ENCODE results near the gene MRPL58.
A peak's percentile ranks its signal among the peaks of the same experiment; 100 is the strongest.

- TF ChIP-seq CTCF (IDR thresholded peaks at IDR 0.05) (no peak), POLR2AphosphoS5 (IDR thresholded peaks at IDR 0.05; ENCODE audit: low read depth, low read length) (peak; percentile 91), TCF7L2 (IDR thresholded peaks at IDR 0.05; ENCODE audit: low read depth, low read length) (no peak), SIN3A (IDR thresholded peaks at IDR 0.05; ENCODE audit: borderline replicate concordance, insufficient read depth, low read depth, low read length) (peak; percentile 64; the same call in 1 of the 2 replicates)
- TF ChIP-seq, protein P1, sequence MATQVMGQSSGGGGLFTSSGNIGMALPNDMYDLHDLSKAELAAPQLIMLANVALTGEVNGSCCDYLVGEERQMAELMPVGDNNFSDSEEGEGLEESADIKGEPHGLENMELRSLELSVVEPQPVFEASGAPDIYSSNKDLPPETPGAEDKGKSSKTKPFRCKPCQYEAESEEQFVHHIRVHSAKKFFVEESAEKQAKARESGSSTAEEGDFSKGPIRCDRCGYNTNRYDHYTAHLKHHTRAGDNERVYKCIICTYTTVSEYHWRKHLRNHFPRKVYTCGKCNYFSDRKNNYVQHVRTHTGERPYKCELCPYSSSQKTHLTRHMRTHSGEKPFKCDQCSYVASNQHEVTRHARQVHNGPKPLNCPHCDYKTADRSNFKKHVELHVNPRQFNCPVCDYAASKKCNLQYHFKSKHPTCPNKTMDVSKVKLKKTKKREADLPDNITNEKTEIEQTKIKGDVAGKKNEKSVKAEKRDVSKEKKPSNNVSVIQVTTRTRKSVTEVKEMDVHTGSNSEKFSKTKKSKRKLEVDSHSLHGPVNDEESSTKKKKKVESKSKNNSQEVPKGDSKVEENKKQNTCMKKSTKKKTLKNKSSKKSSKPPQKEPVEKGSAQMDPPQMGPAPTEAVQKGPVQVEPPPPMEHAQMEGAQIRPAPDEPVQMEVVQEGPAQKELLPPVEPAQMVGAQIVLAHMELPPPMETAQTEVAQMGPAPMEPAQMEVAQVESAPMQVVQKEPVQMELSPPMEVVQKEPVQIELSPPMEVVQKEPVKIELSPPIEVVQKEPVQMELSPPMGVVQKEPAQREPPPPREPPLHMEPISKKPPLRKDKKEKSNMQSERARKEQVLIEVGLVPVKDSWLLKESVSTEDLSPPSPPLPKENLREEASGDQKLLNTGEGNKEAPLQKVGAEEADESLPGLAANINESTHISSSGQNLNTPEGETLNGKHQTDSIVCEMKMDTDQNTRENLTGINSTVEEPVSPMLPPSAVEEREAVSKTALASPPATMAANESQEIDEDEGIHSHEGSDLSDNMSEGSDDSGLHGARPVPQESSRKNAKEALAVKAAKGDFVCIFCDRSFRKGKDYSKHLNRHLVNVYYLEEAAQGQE (IDR thresholded peaks at IDR 0.05; ENCODE audit: insufficient read depth in 1 of 2, low read depth in 2 of 2, low read length in 1 of 2) = no peak
These were observed 30.3 kb upstream of the MRPL58 start for GRCh38 chr17:74981979-74982662.
